Measurements from ENCODE around the gene POLR3GL.

GRCh38 chr1:145983206-145983675, 18.8 kb downstream of the POLR3GL start:
- TF ChIP-seq CTCF (IDR thresholded peaks at IDR 0.05) (no peak), POLR2A (IDR thresholded peaks at IDR 0.05) (no peak)

Data from gastroesophageal sphincter (tissue), 3 donors.